ENCODE data around the gene A4GNT. TPM values are rescaled to one million over a fixed set of nuclear protein-coding genes. Genes with fewer than 3 reads are reported as not detected.

Gene A4GNT
- total RNA-seq, 2 experiments from 2014 or later: not detected

DNA sequence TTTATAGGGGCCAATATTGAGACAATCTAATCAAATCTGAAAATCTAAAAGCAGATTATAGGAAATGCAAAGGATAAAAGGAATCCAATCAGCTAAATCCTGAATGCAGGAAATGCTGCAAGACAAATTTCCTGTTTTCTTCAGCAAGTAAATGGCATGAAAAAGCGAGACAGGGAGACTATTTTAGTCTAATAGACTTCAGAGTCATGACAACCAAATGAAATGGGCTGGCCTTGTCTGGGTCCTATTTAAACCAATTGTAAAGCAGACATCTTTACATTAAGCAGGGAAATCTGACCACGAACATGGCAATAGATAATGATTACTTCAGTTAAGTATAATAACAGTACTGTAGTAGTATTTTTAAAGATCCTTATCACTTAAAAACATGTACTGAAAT, 40.4 kb upstream of the A4GNT start:
- peak overlapping the region; percentile 93 for H3K4me2 ChIP-seq (ENCODE audit: low read length)

DNA sequence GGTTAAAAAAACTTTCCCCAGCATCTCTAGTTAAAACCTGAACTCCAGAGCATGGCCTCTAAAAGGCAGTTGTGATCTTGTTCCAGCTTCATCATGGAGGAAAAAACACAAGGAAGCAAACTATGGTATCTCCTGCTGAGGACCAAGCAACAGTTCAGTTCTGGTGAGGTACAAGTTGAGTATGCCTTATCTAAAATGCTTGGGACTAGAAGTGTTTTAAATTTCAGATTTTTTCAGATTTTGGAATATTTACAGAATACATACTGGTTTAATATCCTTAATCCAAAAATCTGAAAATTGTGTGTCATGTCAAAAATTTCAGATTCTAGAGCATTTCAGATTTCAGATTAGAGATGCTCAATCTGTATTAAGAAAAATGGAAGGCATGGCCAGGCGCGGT, 32.9 kb upstream of the A4GNT start:
- H3K4me1 ChIP-seq (ENCODE audit: insufficient read depth, low read length, poor library complexity, severe bottlenecking): no peaks in the 10 kb centered on the region
- intact Hi-C loops (cut with micrococcal nuclease; ENCODE audit: unreplicated experiment): no loop called here
- H4K20me1 ChIP-seq (ENCODE audit: insufficient read depth, low read length): no peaks in the 10 kb centered on the region
- H3K4me3 ChIP-seq (ENCODE audit: low read depth, low read length, poor library complexity, severe bottlenecking): no peak overlapping the region
- ChIA-PET CTCF (ENCODE audit: unreplicated experiment) (no interaction called here), POLR2A (no interaction called here)
- peaks cover 92% of the 10 kb centered on the region for H3K36me3 ChIP-seq (ENCODE audit: insufficient read depth, low read length)
- TF ChIP-seq, protein P1, sequence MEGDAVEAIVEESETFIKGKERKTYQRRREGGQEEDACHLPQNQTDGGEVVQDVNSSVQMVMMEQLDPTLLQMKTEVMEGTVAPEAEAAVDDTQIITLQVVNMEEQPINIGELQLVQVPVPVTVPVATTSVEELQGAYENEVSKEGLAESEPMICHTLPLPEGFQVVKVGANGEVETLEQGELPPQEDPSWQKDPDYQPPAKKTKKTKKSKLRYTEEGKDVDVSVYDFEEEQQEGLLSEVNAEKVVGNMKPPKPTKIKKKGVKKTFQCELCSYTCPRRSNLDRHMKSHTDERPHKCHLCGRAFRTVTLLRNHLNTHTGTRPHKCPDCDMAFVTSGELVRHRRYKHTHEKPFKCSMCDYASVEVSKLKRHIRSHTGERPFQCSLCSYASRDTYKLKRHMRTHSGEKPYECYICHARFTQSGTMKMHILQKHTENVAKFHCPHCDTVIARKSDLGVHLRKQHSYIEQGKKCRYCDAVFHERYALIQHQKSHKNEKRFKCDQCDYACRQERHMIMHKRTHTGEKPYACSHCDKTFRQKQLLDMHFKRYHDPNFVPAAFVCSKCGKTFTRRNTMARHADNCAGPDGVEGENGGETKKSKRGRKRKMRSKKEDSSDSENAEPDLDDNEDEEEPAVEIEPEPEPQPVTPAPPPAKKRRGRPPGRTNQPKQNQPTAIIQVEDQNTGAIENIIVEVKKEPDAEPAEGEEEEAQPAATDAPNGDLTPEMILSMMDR (conservative IDR thresholded peaks at IDR 0.05; ENCODE audit: low read length): no peak
- TF ChIP-seq EZH2phosphoT487 (IDR thresholded peaks at IDR 0.05; ENCODE audit: borderline replicate concordance, low read depth, low read length): no peak
- no peaks in the 10 kb centered on the region for H3K79me2 ChIP-seq (ENCODE audit: insufficient read depth, low read depth, low read length)
- no peak overlapping the region for H2AFZ ChIP-seq (ENCODE audit: low read length)
- H3K9me2 ChIP-seq (ENCODE audit: insufficient read depth, low read length): no peaks in the 10 kb centered on the region
- H3K9me3 ChIP-seq (ENCODE audit: low read length): no peaks in the 10 kb centered on the region
- no TSS peak for BruUV-seq (replicated peaks)
- no peak overlapping the region for H3K27ac ChIP-seq (ENCODE audit: low read depth, low read length, poor library complexity, severe bottlenecking)
- no peak overlapping the region for H3K4me2 ChIP-seq (ENCODE audit: low read length)
- no peak for DNase-seq (ENCODE audit: low spot score)

More for the DNA sequence above, 40.4 kb upstream of the A4GNT start:
- peak; percentile 14 for DNase-seq (ENCODE audit: low spot score)
- Histone ChIP-seq H2AFZ (ENCODE audit: low read length) (no peak overlapping the region), H4K20me1 (ENCODE audit: insufficient read depth, low read length) (peaks cover 6% of the 10 kb centered on the region; the same call in 1 of the 2 replicates), H3K4me1 (ENCODE audit: insufficient read depth, low read length, poor library complexity, severe bottlenecking) (peaks cover 28% of the 10 kb centered on the region), H3K9me3 (ENCODE audit: low read length) (no peaks in the 10 kb centered on the region), H3K79me2 (ENCODE audit: insufficient read depth, low read depth, low read length) (peaks cover 41% of the 10 kb centered on the region), H3K4me3 (ENCODE audit: low read depth, low read length, poor library complexity, severe bottlenecking) (peak overlapping the region; percentile 85), H3K36me3 (ENCODE audit: insufficient read depth, low read length) (peaks cover 55% of the 10 kb centered on the region), H3K9me2 (ENCODE audit: insufficient read depth, low read length) (no peaks in the 10 kb centered on the region), H3K27ac (ENCODE audit: low read depth, low read length, poor library complexity, severe bottlenecking) (no peak overlapping the region)
- BruUV-seq (replicated peaks): no TSS peak
- TF ChIP-seq, protein P1 (conservative IDR thresholded peaks at IDR 0.05; ENCODE audit: low read length): no peak
- TF ChIP-seq EZH2phosphoT487 (IDR thresholded peaks at IDR 0.05; ENCODE audit: borderline replicate concordance, low read depth, low read length): no peak
- ChIA-PET CTCF (ENCODE audit: unreplicated experiment) (no interaction called here), POLR2A (interaction anchor here (0.6 to 2.7 kb wide), 7 partner anchors 10 to 51 kb away, joined by 3 to 13 read pairs (median 3); partner anchors contain the start of gene ARMC8)
- intact Hi-C loops (cut with micrococcal nuclease; ENCODE audit: unreplicated experiment): loop anchor here (5.0 to 10.0 kb wide), 2 partner anchors 420 to 1172 kb away; partner anchors contain the start of genes CEP70 and MRPS22

DNA sequence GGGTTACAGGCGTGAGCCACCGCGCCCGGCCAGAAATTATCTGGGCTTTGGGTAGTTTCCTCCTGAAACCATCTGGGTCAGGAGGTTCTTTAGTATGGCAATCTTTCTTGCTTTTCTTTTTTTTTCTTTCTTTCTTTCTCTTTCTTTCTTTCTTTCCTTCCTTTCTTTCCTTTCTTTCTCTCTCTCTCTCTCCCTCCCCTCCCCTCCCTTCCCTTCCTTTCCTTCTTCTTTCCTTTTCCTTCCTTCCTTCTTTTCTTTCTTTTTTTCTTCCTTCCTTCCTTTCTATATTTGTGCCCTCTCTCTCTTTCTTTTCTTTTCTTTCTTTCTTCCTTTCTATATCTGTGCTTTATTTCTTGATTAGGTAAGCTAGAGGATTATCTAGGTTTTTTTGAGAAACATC, 25.6 kb upstream of the A4GNT start:
- intact Hi-C loops (cut with micrococcal nuclease; ENCODE audit: unreplicated experiment): no loop called here

More for the DNA sequence above, 25.6 kb upstream of the A4GNT start:
- peaks cover 28% of the 10 kb centered on the region for H3K36me3 ChIP-seq (ENCODE audit: insufficient read depth, low read length)
- H3K9me2 ChIP-seq (ENCODE audit: insufficient read depth, low read length): no peaks in the 10 kb centered on the region
- no peak overlapping the region for H3K4me3 ChIP-seq (ENCODE audit: low read depth, low read length, poor library complexity, severe bottlenecking)
- H3K79me2 ChIP-seq (ENCODE audit: insufficient read depth, low read depth, low read length): no peaks in the 10 kb centered on the region
- no peaks in the 10 kb centered on the region for H3K9me3 ChIP-seq (ENCODE audit: low read length)
- H2AFZ ChIP-seq (ENCODE audit: low read length): no peak overlapping the region
- no peak for TF ChIP-seq EZH2phosphoT487 (IDR thresholded peaks at IDR 0.05; ENCODE audit: borderline replicate concordance, low read depth, low read length)
- TF ChIP-seq, protein P1 (conservative IDR thresholded peaks at IDR 0.05; ENCODE audit: low read length): no peak
- no peak overlapping the region for H3K27ac ChIP-seq (ENCODE audit: low read depth, low read length, poor library complexity, severe bottlenecking)
- no peak overlapping the region for H3K4me2 ChIP-seq (ENCODE audit: low read length)
- no peaks in the 10 kb centered on the region for H4K20me1 ChIP-seq (ENCODE audit: insufficient read depth, low read length)
- ChIA-PET CTCF (ENCODE audit: unreplicated experiment) (no interaction called here), POLR2A (interaction anchor here (0.6 to 1.3 kb wide), 2 partner anchors 13 to 17 kb away, joined by 3 to 4 read pairs; partner anchors contain the start of gene DBR1)
- no TSS peak for BruUV-seq (replicated peaks)
- H3K4me1 ChIP-seq (ENCODE audit: insufficient read depth, low read length, poor library complexity, severe bottlenecking): no peaks in the 10 kb centered on the region
- no peak for DNase-seq (ENCODE audit: low spot score)

All from OCI-LY7 (cell line).